ENCODE results near the gene CLEC10A. TPM values are rescaled to one million over a fixed set of nuclear protein-coding genes. Genes with fewer than 3 reads are reported as not detected.
"Not testable (repeated sequence)": the region's sequence is repeated elsewhere in the genome, so short reads cannot be mapped to it uniquely, and the experiment has no call there.

The CLEC10A gene, protein sequence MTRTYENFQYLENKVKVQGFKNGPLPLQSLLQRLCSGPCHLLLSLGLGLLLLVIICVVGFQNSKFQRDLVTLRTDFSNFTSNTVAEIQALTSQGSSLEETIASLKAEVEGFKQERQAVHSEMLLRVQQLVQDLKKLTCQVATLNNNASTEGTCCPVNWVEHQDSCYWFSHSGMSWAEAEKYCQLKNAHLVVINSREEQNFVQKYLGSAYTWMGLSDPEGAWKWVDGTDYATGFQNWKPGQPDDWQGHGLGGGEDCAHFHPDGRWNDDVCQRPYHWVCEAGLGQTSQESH
- total RNA-seq (2014; rRNA removed; shearing (Covaris generic)), result not detected in 2 replicates
- not detected in 2 replicates for polyA plus RNA-seq (2016; fragmentation: Nextera tagmentation; extraction: Ambion mirVana)

DNA sequence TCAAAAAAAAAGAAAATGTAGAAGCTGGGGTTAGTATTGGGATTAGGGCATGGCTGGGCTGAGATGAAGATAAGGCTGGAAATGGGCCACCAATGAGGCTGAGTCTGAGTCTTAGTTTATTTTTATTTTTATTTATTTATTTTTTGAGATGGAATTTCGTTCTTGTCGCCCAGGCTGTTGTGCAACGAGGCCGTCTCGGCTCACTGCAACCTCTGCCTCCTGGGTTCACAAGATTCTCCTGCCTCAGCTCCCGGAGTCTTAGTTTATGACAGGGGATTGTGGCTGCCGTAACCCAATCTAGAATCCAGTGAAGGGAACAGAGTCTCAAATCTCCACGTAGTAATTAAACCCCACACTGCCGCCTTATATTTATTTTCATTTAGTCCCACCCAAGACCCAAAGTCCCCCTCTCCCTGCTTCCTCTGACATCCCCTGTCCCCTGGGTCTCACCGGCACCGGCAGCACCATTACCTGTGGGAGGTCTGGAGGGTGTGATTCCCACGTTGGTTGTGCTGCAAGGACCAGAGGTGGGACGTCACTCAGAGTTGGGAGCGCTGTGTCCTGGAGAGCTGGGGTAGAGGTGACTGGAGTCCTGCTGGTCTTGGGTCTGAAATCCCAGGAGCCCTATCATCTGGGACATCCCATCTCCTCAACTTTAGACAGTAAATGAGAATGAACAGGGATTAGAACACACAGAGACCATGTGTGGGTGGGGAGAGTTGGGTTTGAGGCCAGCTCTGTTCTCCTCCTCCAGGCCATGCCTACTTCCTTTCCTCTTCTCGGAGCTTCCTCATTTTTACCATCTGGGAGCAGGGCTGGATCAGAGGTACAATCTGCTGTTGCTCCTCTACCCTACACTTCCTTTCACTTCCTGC, at the start of gene CLEC10A:
Gene CLEC10A (minus strand): TSS at position 671 of the 875 bp plus-strand sequence. CDS start 1,439 bp downstream, outside the sequence.
- Histone ChIP-seq H3K4me3 (no peak within 1 kb of the TSS), H3K4me1 (ENCODE audit: insufficient read depth) (no peaks in the 10 kb centered on the region), H3K27ac (no peak within 1 kb of the TSS), H3K36me3 (ENCODE audit: low read depth) (no peaks in the 10 kb centered on the region), H2AFZ (no peak within 1 kb of the TSS), H3K9me3 (ENCODE audit: low read depth) (no peaks in the 10 kb centered on the region), H3F3A (ENCODE audit: insufficient read depth) (no peaks in the 10 kb centered on the region), H3K79me2 (ENCODE audit: insufficient read depth) (no peaks in the 10 kb centered on the region), H3K9ac (no peak within 1 kb of the TSS), H3K9me2 (ENCODE audit: insufficient read depth) (no peaks in the 10 kb centered on the region), H4K20me1 (ENCODE audit: insufficient read depth) (no peaks in the 10 kb centered on the region), H3K27me3 (replicated peaks; ENCODE audit: insufficient read depth) (peaks cover 18% of the 10 kb centered on the region; the same call in 1 of the 2 replicates), H3K4me2 (ENCODE audit: unreplicated experiment) (no peak within 1 kb of the TSS)
- WGBS, 2 experiments (ENCODE audit: low coverage in 1 of 2, low lambda C conversion rate in 2 of 2, missing lambda C conversion rate in 2 of 2), result 45 to 52% methylated on average over 15 of the region's 15 CpGs
- no peak for DNase-seq
- in situ Hi-C loops (cut with MboI), result no loop called here
- TF ChIP-seq EZH2phosphoT487 (IDR thresholded peaks at IDR 0.05; ENCODE audit: insufficient read depth, low read depth) (no peak), EZH2 (IDR thresholded peaks at IDR 0.05; ENCODE audit: insufficient read depth, poor library complexity, severe bottlenecking) (no peak)

DNA sequence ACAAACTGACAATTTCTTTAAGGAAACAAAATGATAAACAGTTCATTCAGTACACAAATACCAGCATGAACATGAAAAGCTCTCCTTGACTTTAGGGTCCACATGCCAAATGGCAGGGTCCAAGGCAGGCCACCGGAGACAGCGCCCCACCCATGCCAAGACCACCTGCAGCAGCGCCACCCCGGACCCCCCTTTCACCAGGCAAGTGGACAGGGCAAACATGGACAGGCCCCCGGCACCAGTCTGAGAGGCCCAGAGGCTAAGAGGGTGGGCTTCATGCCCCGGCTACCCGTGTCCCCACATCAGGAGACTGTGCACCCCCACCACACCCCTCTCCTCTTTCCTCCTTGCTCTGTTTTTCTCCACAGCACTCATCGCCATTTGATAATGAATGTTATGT, 49.3 kb upstream of the CLEC10A start:
- Histone ChIP-seq H3K9ac (no peak overlapping the region), H4K20me1 (ENCODE audit: insufficient read depth) (no peaks in the 10 kb centered on the region), H3K79me2 (ENCODE audit: insufficient read depth) (no peaks in the 10 kb centered on the region), H3K27me3 (replicated peaks; ENCODE audit: insufficient read depth) (peaks cover 25% of the 10 kb centered on the region), H3K36me3 (ENCODE audit: low read depth) (no peaks in the 10 kb centered on the region), H3K9me2 (ENCODE audit: insufficient read depth) (no peaks in the 10 kb centered on the region), H3F3A (ENCODE audit: insufficient read depth) (no peaks in the 10 kb centered on the region), H3K4me2 (ENCODE audit: unreplicated experiment) (no peak overlapping the region), H3K4me3 (no peak overlapping the region), H2AFZ (no peak overlapping the region), H3K4me1 (ENCODE audit: insufficient read depth) (no peaks in the 10 kb centered on the region), H3K9me3 (ENCODE audit: low read depth) (no peaks in the 10 kb centered on the region), H3K27ac (no peak overlapping the region)
- TF ChIP-seq EZH2 (IDR thresholded peaks at IDR 0.05; ENCODE audit: insufficient read depth, poor library complexity, severe bottlenecking), result no peak
- no peak for TF ChIP-seq EZH2phosphoT487 (IDR thresholded peaks at IDR 0.05; ENCODE audit: insufficient read depth, low read depth)
- WGBS, 2 experiments (ENCODE audit: low coverage in 1 of 2, low lambda C conversion rate in 2 of 2, missing lambda C conversion rate in 2 of 2), result 48 to 52% methylated on average over 8 of the region's 8 CpGs
- no peak for DNase-seq
- in situ Hi-C loops (cut with MboI), result loop anchor here (25.0 kb wide), 1 partner anchor 217 kb away; no protein-coding TSS in a partner anchor

DNA sequence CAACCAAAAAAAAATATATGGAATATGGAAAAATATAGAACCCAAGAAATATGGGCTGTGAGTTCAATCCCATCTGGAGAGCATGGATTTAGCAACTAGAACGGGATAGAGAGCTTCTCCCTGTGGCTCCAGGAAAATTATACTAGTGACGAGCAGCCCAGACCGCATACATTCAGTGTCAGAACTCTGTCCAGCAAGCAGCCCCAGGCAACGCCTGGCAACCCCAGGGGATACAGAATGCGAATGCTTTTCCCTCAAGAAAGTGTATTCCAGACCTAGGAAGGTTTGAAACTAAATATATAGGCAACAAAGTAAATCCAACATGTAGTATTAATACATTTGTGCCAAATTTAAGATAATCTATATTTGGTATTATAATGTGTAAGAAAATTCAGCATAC, 48.1 kb upstream of the CLEC10A start:
- H3K27me3 ChIP-seq (replicated peaks; ENCODE audit: insufficient read depth), result peaks cover 30% of the 10 kb centered on the region
- DNase-seq, result no peak

DNA sequence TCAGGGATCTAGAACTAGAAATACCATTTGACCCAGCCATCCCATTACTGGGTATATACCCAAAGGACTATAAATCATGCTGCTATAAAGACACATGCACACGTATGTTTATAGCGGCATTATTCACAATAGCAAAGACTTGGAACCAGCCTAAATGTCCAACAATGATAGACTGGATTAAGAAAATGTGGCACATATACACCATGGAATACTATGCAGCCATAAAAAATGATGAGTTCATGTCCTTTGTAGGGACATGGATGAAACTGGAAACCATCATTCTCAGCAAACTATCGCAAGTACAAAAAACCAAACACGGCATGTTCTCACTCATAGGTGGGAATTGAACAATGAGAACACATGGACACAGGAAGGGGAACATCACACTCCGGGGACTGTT, 47.5 kb upstream of the CLEC10A start:
- H3K9me2 ChIP-seq (ENCODE audit: insufficient read depth); H3K36me3 ChIP-seq (ENCODE audit: low read depth); H3K4me3 ChIP-seq; H3F3A ChIP-seq (ENCODE audit: insufficient read depth); H3K27ac ChIP-seq; H2AFZ ChIP-seq; H3K9me3 ChIP-seq (ENCODE audit: low read depth); H3K9ac ChIP-seq; H3K4me1 ChIP-seq (ENCODE audit: insufficient read depth); H4K20me1 ChIP-seq (ENCODE audit: insufficient read depth); DNase-seq; H3K4me2 ChIP-seq (ENCODE audit: unreplicated experiment); H3K79me2 ChIP-seq (ENCODE audit: insufficient read depth): not testable (repeated sequence)
- in situ Hi-C loops (cut with MboI), result loop anchor here (25.0 kb wide), 1 partner anchor 215 kb away; no protein-coding TSS in a partner anchor
- peaks cover 28% of the 10 kb centered on the region for H3K27me3 ChIP-seq (replicated peaks; ENCODE audit: insufficient read depth)
- WGBS, 2 experiments (ENCODE audit: low coverage in 1 of 2, low lambda C conversion rate in 2 of 2, missing lambda C conversion rate in 2 of 2), result 85 to 95% methylated on average over 4 to 5 of the region's 5 CpGs

More for the DNA sequence above, 48.1 kb upstream of the CLEC10A start:
- no peaks in the 10 kb centered on the region for H3K9me3 ChIP-seq (ENCODE audit: low read depth)
- WGBS, 2 experiments (ENCODE audit: low coverage in 1 of 2, low lambda C conversion rate in 2 of 2, missing lambda C conversion rate in 2 of 2), result 8 to 18% methylated on average over 5 of the region's 5 CpGs
- H3K27ac ChIP-seq, result no peak overlapping the region
- H2AFZ ChIP-seq, result no peak overlapping the region
- in situ Hi-C loops (cut with MboI), result loop anchor here (25.0 kb wide), 1 partner anchor 216 kb away; no protein-coding TSS in a partner anchor
- H3K9me2 ChIP-seq (ENCODE audit: insufficient read depth), result no peaks in the 10 kb centered on the region
- H3K9ac ChIP-seq, result no peak overlapping the region
- H4K20me1 ChIP-seq (ENCODE audit: insufficient read depth), result no peaks in the 10 kb centered on the region
- H3K79me2 ChIP-seq (ENCODE audit: insufficient read depth), result no peaks in the 10 kb centered on the region
- H3F3A ChIP-seq (ENCODE audit: insufficient read depth), result no peaks in the 10 kb centered on the region
- no peak for TF ChIP-seq EZH2phosphoT487 (IDR thresholded peaks at IDR 0.05; ENCODE audit: insufficient read depth, low read depth)
- TF ChIP-seq EZH2 (IDR thresholded peaks at IDR 0.05; ENCODE audit: insufficient read depth, poor library complexity, severe bottlenecking), result no peak
- no peak overlapping the region for H3K4me3 ChIP-seq
- no peaks in the 10 kb centered on the region for H3K36me3 ChIP-seq (ENCODE audit: low read depth)
- no peak overlapping the region for H3K4me2 ChIP-seq (ENCODE audit: unreplicated experiment)
- no peaks in the 10 kb centered on the region for H3K4me1 ChIP-seq (ENCODE audit: insufficient read depth)

DNA sequence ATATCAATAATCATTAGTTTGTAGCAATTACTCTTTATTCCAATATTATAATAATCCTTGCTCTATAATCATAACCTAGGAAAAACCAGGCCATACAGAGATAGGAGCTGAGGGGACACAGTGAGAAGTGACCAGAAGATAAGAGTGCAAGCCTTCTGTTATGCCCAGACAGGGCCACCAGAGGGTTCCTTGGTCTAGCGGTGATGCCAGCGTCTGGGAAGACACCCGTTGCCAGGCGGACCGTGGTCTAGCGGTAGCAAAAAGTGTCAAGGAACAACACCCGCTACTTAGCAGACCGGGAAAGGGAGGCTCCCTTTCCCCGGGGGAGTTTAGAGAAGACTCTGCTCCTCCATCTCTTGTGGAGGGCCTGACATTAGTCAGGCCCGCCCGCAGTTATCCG, 46.3 kb upstream of the CLEC10A start:
- H3K4me3 ChIP-seq; H3K79me2 ChIP-seq (ENCODE audit: insufficient read depth); H3F3A ChIP-seq (ENCODE audit: insufficient read depth); H3K9me2 ChIP-seq (ENCODE audit: insufficient read depth); H3K4me2 ChIP-seq (ENCODE audit: unreplicated experiment); H4K20me1 ChIP-seq (ENCODE audit: insufficient read depth); H3K36me3 ChIP-seq (ENCODE audit: low read depth); H3K27ac ChIP-seq; H3K4me1 ChIP-seq (ENCODE audit: insufficient read depth); H2AFZ ChIP-seq; H3K9ac ChIP-seq; H3K9me3 ChIP-seq (ENCODE audit: low read depth); DNase-seq: not testable (repeated sequence)
- 67 to 76% methylated on average over 12 of the region's 12 CpGs for WGBS, 2 experiments (ENCODE audit: low coverage in 1 of 2, low lambda C conversion rate in 2 of 2, missing lambda C conversion rate in 2 of 2)
- peaks cover 36% of the 10 kb centered on the region for H3K27me3 ChIP-seq (replicated peaks; ENCODE audit: insufficient read depth)
- in situ Hi-C loops (cut with MboI), result loop anchor here (25.0 kb wide), 1 partner anchor 214 kb away; no protein-coding TSS in a partner anchor

Data from GM23248 (cell line).